Measurements from ENCODE around the gene DDX6. TPM values are rescaled to one million over a fixed set of nuclear protein-coding genes. Genes with fewer than 3 reads are reported as not detected.

DDX6 gene
- total and polyA plus RNA-seq, 4 donors: 20.3 to 128 (median 66.3) TPM

- Histone ChIP-seq H3K27ac (ENCODE audit: low read depth in 1 of 2, low read length in 2 of 2) (no peak overlapping the region), H3K27me3 (ENCODE audit: control insufficient read depth in 1 of 2, insufficient read depth in 2 of 2, low read length in 1 of 2) (no peaks in the 10 kb centered on the region), H3K36me3 (ENCODE audit: control insufficient read depth in 1 of 2, insufficient read depth in 2 of 2, low read length in 1 of 2) (no peaks in the 10 kb centered on the region), H3K4me1 (ENCODE audit: control insufficient read depth in 1 of 2, insufficient read depth in 2 of 2, low read length in 2 of 2) (no peaks in the 10 kb centered on the region), H3K4me3 (ENCODE audit: low read length in 2 of 2) (no peak overlapping the region), H3K9me3 (ENCODE audit: control insufficient read depth, low read length) (no peaks in the 10 kb centered on the region)
- ATAC-seq (ENCODE audit: low FRiP score): no peak
- intact Hi-C loops (cut with DNase I): no loop called here
- DNase-seq: no peak
- WGBS, 2 donors: 85 to 88% methylated on average over 11 of the region's 11 CpGs
Measured at GRCh38 chr11:118797510-118797909, 6.5 kb upstream of the DDX6 start.

GRCh38 chr11:118792570-118793124 lies 1.7 kb upstream of the DDX6 start:
- Histone ChIP-seq H3K36me3 (ENCODE audit: control insufficient read depth in 1 of 2, insufficient read depth in 2 of 2, low read length in 1 of 2) (no peaks in the 10 kb centered on the region), H3K27ac (ENCODE audit: low read depth in 1 of 2, low read length in 2 of 2) (peak overlapping the region; percentile 71 to 81), H3K4me3 (ENCODE audit: low read length in 2 of 2) (peak overlapping the region; percentile 3 to 93), H3K9me3 (ENCODE audit: control insufficient read depth, low read length) (no peaks in the 10 kb centered on the region), H3K27me3 (ENCODE audit: control insufficient read depth in 1 of 2, insufficient read depth in 2 of 2, low read length in 1 of 2) (no peaks in the 10 kb centered on the region), H3K4me1 (ENCODE audit: control insufficient read depth in 1 of 2, insufficient read depth in 2 of 2, low read length in 2 of 2) (peaks cover 0 to 2% of the 10 kb centered on the region in 2 donors)
- WGBS, 2 donors: 1 to 2% methylated on average over 8 of the region's 8 CpGs
- peak; percentile 70 for ATAC-seq (ENCODE audit: low FRiP score)
- intact Hi-C loops (cut with DNase I): loop anchor here (5.0 kb wide), 3 partner anchors 100 to 135 kb away; partner anchors contain the start of gene BCL9L (in 1 of the 2)
- DNase-seq: peak in 1 of 2 donors; percentile 81

GRCh38 chr11:118791961-118792569 lies 1.1 kb upstream of the DDX6 start:
- Histone ChIP-seq H3K36me3 (ENCODE audit: control insufficient read depth in 1 of 2, insufficient read depth in 2 of 2, low read length in 1 of 2) (no peaks in the 10 kb centered on the region), H3K4me3 (ENCODE audit: low read length in 2 of 2) (peak overlapping the region; percentile 71 to 93), H3K4me1 (ENCODE audit: control insufficient read depth in 1 of 2, insufficient read depth in 2 of 2, low read length in 2 of 2) (peaks cover 0 to 2% of the 10 kb centered on the region in 2 donors), H3K9me3 (ENCODE audit: control insufficient read depth, low read length) (no peaks in the 10 kb centered on the region), H3K27ac (ENCODE audit: low read depth in 1 of 2, low read length in 2 of 2) (peak overlapping the region; percentile 71 to 81), H3K27me3 (ENCODE audit: control insufficient read depth in 1 of 2, insufficient read depth in 2 of 2, low read length in 1 of 2) (no peaks in the 10 kb centered on the region)
- intact Hi-C loops (cut with DNase I): loop anchor here (5.0 kb wide), 3 partner anchors 100 to 135 kb away; partner anchors contain the start of gene BCL9L (in 1 of the 2)
- DNase-seq (peak in 1 of 2 donors; percentile 64), ATAC-seq (ENCODE audit: low FRiP score) (peak; percentile 31)
- 1% methylated on average over 39 of the region's 39 CpGs for WGBS, 2 donors

GRCh38 chr11:118790357-118791110 lies 430 bp downstream of the DDX6 start:
- peak overlapping the region; percentile 71 to 81 for H3K27ac ChIP-seq (ENCODE audit: low read depth in 1 of 2, low read length in 2 of 2)
- H3K4me3 ChIP-seq (ENCODE audit: low read length in 2 of 2): peak overlapping the region; percentile 49 to 93
- DNase-seq (peak; percentile 75 to 83), ATAC-seq (ENCODE audit: low FRiP score) (peak; percentile 78)
- no peaks in the 10 kb centered on the region for H3K27me3 ChIP-seq (ENCODE audit: control insufficient read depth in 1 of 2, insufficient read depth in 2 of 2, low read length in 1 of 2)
- peaks cover 0 to 2% of the 10 kb centered on the region in 2 donors for H3K4me1 ChIP-seq (ENCODE audit: control insufficient read depth in 1 of 2, insufficient read depth in 2 of 2, low read length in 2 of 2)
- WGBS, 2 donors: 0 to 1% methylated on average over 46 to 54 of the region's 54 CpGs
- intact Hi-C loops (cut with DNase I): loop anchor here (5.0 kb wide), 3 partner anchors 98 to 137 kb away; partner anchors contain the start of gene BCL9L (in 1 of the 2)
- no peaks in the 10 kb centered on the region for H3K9me3 ChIP-seq (ENCODE audit: control insufficient read depth, low read length)
- no peaks in the 10 kb centered on the region for H3K36me3 ChIP-seq (ENCODE audit: control insufficient read depth in 1 of 2, insufficient read depth in 2 of 2, low read length in 1 of 2)

GRCh38 chr11:118789501-118790356 lies 1.2 kb downstream of the DDX6 start:
- 0 to 1% methylated on average over 18 of the region's 18 CpGs for WGBS, 2 donors
- Histone ChIP-seq H3K9me3 (ENCODE audit: control insufficient read depth, low read length) (no peaks in the 10 kb centered on the region), H3K4me1 (ENCODE audit: control insufficient read depth in 1 of 2, insufficient read depth in 2 of 2, low read length in 2 of 2) (peaks cover 0 to 2% of the 10 kb centered on the region in 2 donors), H3K36me3 (ENCODE audit: control insufficient read depth in 1 of 2, insufficient read depth in 2 of 2, low read length in 1 of 2) (no peaks in the 10 kb centered on the region), H3K27me3 (ENCODE audit: control insufficient read depth in 1 of 2, insufficient read depth in 2 of 2, low read length in 1 of 2) (no peaks in the 10 kb centered on the region), H3K27ac (ENCODE audit: low read depth in 1 of 2, low read length in 2 of 2) (peak overlapping the region; percentile 71 to 81), H3K4me3 (ENCODE audit: low read length in 2 of 2) (peak overlapping the region; percentile 49 to 93)
- intact Hi-C loops (cut with DNase I): loop anchor here (5.0 kb wide), 3 partner anchors 97 to 138 kb away; partner anchors contain the start of gene BCL9L (in 2 of the 2)
- ATAC-seq (ENCODE audit: low FRiP score) (no peak), DNase-seq (no peak)

GRCh38 chr11:118786657-118787056 lies 4.3 kb downstream of the DDX6 start:
- intact Hi-C loops (cut with DNase I): loop anchor here in 1 of 2 donors (5.0 kb wide), 1 partner anchor 141 kb away; the partner anchor contains the start of gene BCL9L
- no peak for ATAC-seq (ENCODE audit: low FRiP score)
- H3K27ac ChIP-seq (ENCODE audit: low read depth in 1 of 2, low read length in 2 of 2): no peak overlapping the region
- DNase-seq: no peak
- 49 to 58% methylated on average over 2 of the region's 2 CpGs for WGBS, 2 donors
- no peak overlapping the region for H3K4me3 ChIP-seq (ENCODE audit: low read length in 2 of 2)
- H3K27me3 ChIP-seq (ENCODE audit: control insufficient read depth in 1 of 2, insufficient read depth in 2 of 2, low read length in 1 of 2): no peaks in the 10 kb centered on the region
- H3K9me3 ChIP-seq (ENCODE audit: control insufficient read depth, low read length): no peaks in the 10 kb centered on the region
- peaks cover 0 to 2% of the 10 kb centered on the region in 2 donors for H3K4me1 ChIP-seq (ENCODE audit: control insufficient read depth in 1 of 2, insufficient read depth in 2 of 2, low read length in 2 of 2)
- no peaks in the 10 kb centered on the region for H3K36me3 ChIP-seq (ENCODE audit: control insufficient read depth in 1 of 2, insufficient read depth in 2 of 2, low read length in 1 of 2)

GRCh38 chr11:118785362-118785761 lies 5.6 kb downstream of the DDX6 start:
- Histone ChIP-seq H3K27ac (ENCODE audit: low read depth in 1 of 2, low read length in 2 of 2) (no peak overlapping the region), H3K4me3 (ENCODE audit: low read length in 2 of 2) (no peak overlapping the region), H3K36me3 (ENCODE audit: control insufficient read depth in 1 of 2, insufficient read depth in 2 of 2, low read length in 1 of 2) (peaks cover 0 to 3% of the 10 kb centered on the region in 2 donors), H3K9me3 (ENCODE audit: control insufficient read depth, low read length) (no peaks in the 10 kb centered on the region), H3K27me3 (ENCODE audit: control insufficient read depth in 1 of 2, insufficient read depth in 2 of 2, low read length in 1 of 2) (no peaks in the 10 kb centered on the region), H3K4me1 (ENCODE audit: control insufficient read depth in 1 of 2, insufficient read depth in 2 of 2, low read length in 2 of 2) (peaks cover 0 to 2% of the 10 kb centered on the region in 2 donors)
- ATAC-seq (ENCODE audit: low FRiP score) (no peak), DNase-seq (no peak)
- 15% methylated on average over 3 of the region's 3 CpGs for WGBS, 2 donors
- intact Hi-C loops (cut with DNase I): loop anchor here in 1 of 2 donors (5.0 kb wide), 1 partner anchor 142 kb away; the partner anchor contains the start of gene BCL9L
